ENCODE data around the gene GARIN3.

The GARIN3 gene

GRCh38 chr5:157182143-157182757, 16.2 kb upstream of the GARIN3 start (continued):
- no peak for TF ChIP-seq ZNF624 (tag by site-specific recombination; IDR thresholded peaks at IDR 0.05)
- TF ChIP-seq ZNF248 (tag by site-specific recombination; IDR thresholded peaks at IDR 0.05), result no peak
- TF ChIP-seq MEIS1 (CRISPR knock-in tag; IDR thresholded peaks at IDR 0.05; ENCODE audit: borderline replicate concordance), result no peak
- TF ChIP-seq ZNF701 (tag by site-specific recombination; IDR thresholded peaks at IDR 0.05), result no peak
- no peak for TF ChIP-seq ELK4 (IDR thresholded peaks at IDR 0.05; ENCODE audit: borderline replicate concordance, low read depth, low read length)
- TF ChIP-seq ZNF664 (tag by site-specific recombination; IDR thresholded peaks at IDR 0.05), result no peak
- no peak for TF ChIP-seq ZNF645 (tag by site-specific recombination; IDR thresholded peaks at IDR 0.05)
- no peak for TF ChIP-seq ZNF521 (tag by site-specific recombination; IDR thresholded peaks at IDR 0.05)
- no peak for TF ChIP-seq ZNF785 (tag by site-specific recombination; IDR thresholded peaks at IDR 0.05)
- no peak for TF ChIP-seq ZFHX2 (tag by site-specific recombination; conservative IDR thresholded peaks at IDR 0.05)

- Histone ChIP-seq H3K9me3 (ENCODE audit: control insufficient read depth, insufficient read depth, low read depth, low read length) (no peaks in the 10 kb centered on the region), H3K36me3 (ENCODE audit: control insufficient read depth in 2 of 2, insufficient read depth in 1 of 2, low read length in 2 of 2) (no peaks in the 10 kb centered on the region), H3K4me3 (ENCODE audit: low read depth, low read length) (no peak within 1 kb of the TSS), H3K27ac (ENCODE audit: extremely low read depth, low read depth, low read length) (no peak within 1 kb of the TSS), H3K4me1 (ENCODE audit: control insufficient read depth, insufficient read depth, low read length) (no peaks in the 10 kb centered on the region)
- CTCF ChIA-PET, result interaction anchor here (0.8 kb wide), 1 partner anchor 37 kb away, joined by 4 read pairs; no protein-coding TSS in a partner anchor
- POLR2A ChIA-PET, result no interaction called here
- TF ChIP-seq REST (tag by site-specific recombination; IDR thresholded peaks at IDR 0.05) (no peak), ZBTB7A (tag by site-specific recombination; IDR thresholded peaks at IDR 0.05; ENCODE audit: low read depth) (no peak), ZNF843 (tag by site-specific recombination; IDR thresholded peaks at IDR 0.05) (no peak), OVOL3 (tag by site-specific recombination; IDR thresholded peaks at IDR 0.05) (no peak), ZNF18 (tag by site-specific recombination; IDR thresholded peaks at IDR 0.05) (no peak), ZNF148 (tag by site-specific recombination; IDR thresholded peaks at IDR 0.05; ENCODE audit: borderline replicate concordance) (no peak), ZNF202 (tag by site-specific recombination; IDR thresholded peaks at IDR 0.05; ENCODE audit: borderline replicate concordance) (no peak), ZNF785 (tag by site-specific recombination; IDR thresholded peaks at IDR 0.05) (no peak), ZNF362 (tag by site-specific recombination; IDR thresholded peaks at IDR 0.05) (no peak), ZBTB44 (tag by site-specific recombination; IDR thresholded peaks at IDR 0.05) (no peak), IKZF3 (tag by site-specific recombination; IDR thresholded peaks at IDR 0.05) (no peak), OSR2 (tag by site-specific recombination; IDR thresholded peaks at IDR 0.05) (no peak)
Observed at GRCh38 chr5:157180374-157181264, 14.6 kb upstream of the GARIN3 start, which contains the start of gene ITK. ITK (plus strand) TSS chr5:157180840; CDS start chr5:157180978, 138 bp downstream.

Data from HEK293 (cell line).